Measurements from ENCODE around the gene TMEM147.

The TMEM147 gene

GRCh38 chr19:35533201-35533821 lies 12.1 kb upstream of the TMEM147 start, which contains the start of gene GAPDHS:
TSS of gene GAPDHS (plus strand) at chr19:35533456. CDS start at chr19:35533528, 72 bp downstream.
- Histone ChIP-seq H4K8ac (ENCODE audit: low read depth, low read length) (no peak within 1 kb of the TSS), H3K27ac (ENCODE audit: low read depth, low read length) (no peak within 1 kb of the TSS), H4K12ac (ENCODE audit: low read depth, low read length) (no peak within 1 kb of the TSS), H3K18ac (ENCODE audit: low read length) (no peak within 1 kb of the TSS), H3K14ac (ENCODE audit: low read length) (no peak within 1 kb of the TSS), H3K9ac (ENCODE audit: low read length) (no peak within 1 kb of the TSS), H3K4me2 (ENCODE audit: low read length) (peak within 1 kb of the TSS; percentile 49), H3K23ac (ENCODE audit: low read length) (no peak within 1 kb of the TSS), H2BK120ac (ENCODE audit: insufficient read depth, low read length, poor library complexity) (no peak within 1 kb of the TSS), H2AK5ac (ENCODE audit: low read length) (no peak within 1 kb of the TSS), H2AFZ (ENCODE audit: insufficient read depth, low read length, poor library complexity) (no peak within 1 kb of the TSS), H4K91ac (ENCODE audit: low read depth, low read length) (no peak within 1 kb of the TSS), H3K79me2 (ENCODE audit: control insufficient read depth, insufficient read depth, low read length, poor library complexity) (no peaks in the 10 kb centered on the region), H3K4ac (ENCODE audit: low read depth, low read length) (no peak within 1 kb of the TSS), H2BK5ac (ENCODE audit: low read depth, low read length, poor library complexity) (no peak within 1 kb of the TSS), H3K4me1 (ENCODE audit: control insufficient read depth in 1 of 2, insufficient read depth in 2 of 2, low read length in 2 of 2) (peaks cover 0 to 3% of the 10 kb centered on the region in 2 experiments), H3K27me3 (ENCODE audit: insufficient read depth, low read length) (peaks cover 2% of the 10 kb centered on the region), H3K79me1 (ENCODE audit: low read length) (no peaks in the 10 kb centered on the region), H3K4me3 (ENCODE audit: low read depth, low read length) (no peak within 1 kb of the TSS), H3K9me3 (ENCODE audit: insufficient read depth, low read depth, low read length) (peaks cover 8% of the 10 kb centered on the region), H2BK12ac (ENCODE audit: low read length) (no peak within 1 kb of the TSS), H3K36me3 (ENCODE audit: control insufficient read depth in 1 of 2, insufficient read depth in 2 of 2, low read length in 2 of 2) (no peaks in the 10 kb centered on the region)
- no CpG with 5 or more reads among the region's 39 CpGs for WGBS (ENCODE audit: extremely low coverage, insufficient coverage, insufficient read length)
- peak in 1 of 2 donors; percentile 10 for DNase-seq

GRCh38 chr19:35533822-35534392 lies 11.5 kb upstream of the TMEM147 start:
- peak overlapping the region; percentile 49 for H3K4me2 ChIP-seq (ENCODE audit: low read length)
- no peak overlapping the region for H4K8ac ChIP-seq (ENCODE audit: low read depth, low read length)
- no CpG with 5 or more reads among the region's 30 CpGs for WGBS (ENCODE audit: extremely low coverage, insufficient coverage, insufficient read length)
- H2BK5ac ChIP-seq (ENCODE audit: low read depth, low read length, poor library complexity): no peak overlapping the region
- no peak overlapping the region for H3K14ac ChIP-seq (ENCODE audit: low read length)
- no peaks in the 10 kb centered on the region for H3K36me3 ChIP-seq (ENCODE audit: control insufficient read depth in 1 of 2, insufficient read depth in 2 of 2, low read length in 2 of 2)
- H3K18ac ChIP-seq (ENCODE audit: low read length): no peak overlapping the region
- H2AFZ ChIP-seq (ENCODE audit: insufficient read depth, low read length, poor library complexity): no peak overlapping the region
- no peak overlapping the region for H4K91ac ChIP-seq (ENCODE audit: low read depth, low read length)
- no peaks in the 10 kb centered on the region for H3K79me2 ChIP-seq (ENCODE audit: control insufficient read depth, insufficient read depth, low read length, poor library complexity)
- no peak overlapping the region for H2BK12ac ChIP-seq (ENCODE audit: low read length)
- H3K4me3 ChIP-seq (ENCODE audit: low read depth, low read length): no peak overlapping the region
- H3K27me3 ChIP-seq (ENCODE audit: insufficient read depth, low read length): peaks cover 2% of the 10 kb centered on the region
- H3K4me1 ChIP-seq (ENCODE audit: control insufficient read depth in 1 of 2, insufficient read depth in 2 of 2, low read length in 2 of 2): peaks cover 0 to 3% of the 10 kb centered on the region in 2 experiments
- DNase-seq: peak in 1 of 2 donors; percentile 36
- no peak overlapping the region for H3K4ac ChIP-seq (ENCODE audit: low read depth, low read length)
- H3K9me3 ChIP-seq (ENCODE audit: insufficient read depth, low read depth, low read length): peaks cover 6% of the 10 kb centered on the region
- H2AK5ac ChIP-seq (ENCODE audit: low read length): no peak overlapping the region
- H3K79me1 ChIP-seq (ENCODE audit: low read length): no peaks in the 10 kb centered on the region
- H2BK120ac ChIP-seq (ENCODE audit: insufficient read depth, low read length, poor library complexity): no peak overlapping the region
- H3K27ac ChIP-seq (ENCODE audit: low read depth, low read length): no peak overlapping the region
- no peak overlapping the region for H4K12ac ChIP-seq (ENCODE audit: low read depth, low read length)
- no peak overlapping the region for H3K9ac ChIP-seq (ENCODE audit: low read length)
- no peak overlapping the region for H3K23ac ChIP-seq (ENCODE audit: low read length)

- Histone ChIP-seq H3K4me1 (ENCODE audit: control insufficient read depth in 1 of 2, insufficient read depth in 2 of 2, low read length in 2 of 2) (peaks cover 0 to 3% of the 10 kb centered on the region in 2 experiments), H3K79me1 (ENCODE audit: low read length) (no peaks in the 10 kb centered on the region), H4K12ac (ENCODE audit: low read depth, low read length) (no peak overlapping the region), H3K23ac (ENCODE audit: low read length) (no peak overlapping the region), H3K27ac (ENCODE audit: low read depth, low read length) (no peak overlapping the region), H2BK12ac (ENCODE audit: low read length) (no peak overlapping the region), H3K4me3 (ENCODE audit: low read depth, low read length) (no peak overlapping the region), H3K9ac (ENCODE audit: low read length) (no peak overlapping the region), H2BK120ac (ENCODE audit: insufficient read depth, low read length, poor library complexity) (no peak overlapping the region), H3K4me2 (ENCODE audit: low read length) (no peak overlapping the region), H3K14ac (ENCODE audit: low read length) (no peak overlapping the region), H3K4ac (ENCODE audit: low read depth, low read length) (no peak overlapping the region), H3K79me2 (ENCODE audit: control insufficient read depth, insufficient read depth, low read length, poor library complexity) (no peaks in the 10 kb centered on the region), H4K91ac (ENCODE audit: low read depth, low read length) (no peak overlapping the region), H3K36me3 (ENCODE audit: control insufficient read depth in 1 of 2, insufficient read depth in 2 of 2, low read length in 2 of 2) (peaks cover under 1 to 3% of the 10 kb centered on the region in 2 experiments), H3K9me3 (ENCODE audit: insufficient read depth, low read depth, low read length) (peaks cover 6% of the 10 kb centered on the region), H3K27me3 (ENCODE audit: insufficient read depth, low read length) (peaks cover 2% of the 10 kb centered on the region), H2AFZ (ENCODE audit: insufficient read depth, low read length, poor library complexity) (no peak overlapping the region), H4K8ac (ENCODE audit: low read depth, low read length) (no peak overlapping the region), H3K18ac (ENCODE audit: low read length) (no peak overlapping the region), H2AK5ac (ENCODE audit: low read length) (no peak overlapping the region), H2BK5ac (ENCODE audit: low read depth, low read length, poor library complexity) (no peak overlapping the region)
- DNase-seq: no peak
- no CpG with 5 or more reads among the region's 10 CpGs for WGBS (ENCODE audit: extremely low coverage, insufficient coverage, insufficient read length)
Observed at GRCh38 chr19:35534803-35535480, 10.5 kb upstream of the TMEM147 start.

GRCh38 chr19:35539314-35539713 lies 6.1 kb upstream of the TMEM147 start:
- H2BK5ac ChIP-seq (ENCODE audit: low read depth, low read length, poor library complexity): no peak overlapping the region
- no peak overlapping the region for H3K4me3 ChIP-seq (ENCODE audit: low read depth, low read length)

More at GRCh38 chr19:35539314-35539713, 6.1 kb upstream of the TMEM147 start:
- Histone ChIP-seq H4K12ac (ENCODE audit: low read depth, low read length) (no peak overlapping the region), H4K8ac (ENCODE audit: low read depth, low read length) (no peak overlapping the region), H3K14ac (ENCODE audit: low read length) (no peak overlapping the region), H3K4ac (ENCODE audit: low read depth, low read length) (no peak overlapping the region), H3K27ac (ENCODE audit: low read depth, low read length) (no peak overlapping the region), H3K4me2 (ENCODE audit: low read length) (no peak overlapping the region), H3K18ac (ENCODE audit: low read length) (no peak overlapping the region), H3K79me2 (ENCODE audit: control insufficient read depth, insufficient read depth, low read length, poor library complexity) (no peaks in the 10 kb centered on the region), H4K91ac (ENCODE audit: low read depth, low read length) (no peak overlapping the region), H3K79me1 (ENCODE audit: low read length) (no peaks in the 10 kb centered on the region), H2AFZ (ENCODE audit: insufficient read depth, low read length, poor library complexity) (no peak overlapping the region), H3K27me3 (ENCODE audit: insufficient read depth, low read length) (no peaks in the 10 kb centered on the region), H2AK5ac (ENCODE audit: low read length) (no peak overlapping the region), H2BK12ac (ENCODE audit: low read length) (no peak overlapping the region), H3K4me1 (ENCODE audit: control insufficient read depth in 1 of 2, insufficient read depth in 2 of 2, low read length in 2 of 2) (peaks cover under 1 to 1% of the 10 kb centered on the region in 2 experiments), H3K9ac (ENCODE audit: low read length) (no peak overlapping the region), H3K36me3 (ENCODE audit: control insufficient read depth in 1 of 2, insufficient read depth in 2 of 2, low read length in 2 of 2) (peaks cover 7 to 12% of the 10 kb centered on the region in 2 experiments), H3K23ac (ENCODE audit: low read length) (no peak overlapping the region), H2BK120ac (ENCODE audit: insufficient read depth, low read length, poor library complexity) (no peak overlapping the region), H3K9me3 (ENCODE audit: insufficient read depth, low read depth, low read length) (no peaks in the 10 kb centered on the region)
- no peak for DNase-seq
- WGBS (ENCODE audit: extremely low coverage, insufficient coverage, insufficient read length): no CpG with 5 or more reads among the region's 6 CpGs
